Trophoblast cell (in vitro differentiated cells and primary cell): ENCODE results near the gene GPR15.
A peak's percentile ranks its signal among the peaks of the same experiment; 100 is the strongest.

Experiments
- DNase-seq, 2 donors: peaks; one replicate each; pipeline ENCODE4 v3.0.0-alpha.2; 2016
- H2AFZ ChIP-seq: 2 replicates; pipeline ENCODE4 v1.6.1; 2013; ENCODE audit warnings: low read length, moderate library complexity, mild to moderate bottlenecking; ENCODE audit not compliant: insufficient read depth, poor library complexity
- H2AK5ac ChIP-seq: 2 replicates; pipeline ENCODE4 v1.6.1; 2013; ENCODE audit warnings: mild to moderate bottlenecking, low read length
- H2BK120ac ChIP-seq: 2 replicates; pipeline ENCODE4 v1.6.1; 2013; ENCODE audit warnings: low read length, mild to moderate bottlenecking, moderate library complexity; ENCODE audit not compliant: insufficient read depth, poor library complexity
- H2BK12ac ChIP-seq: 2 replicates; pipeline ENCODE4 v1.6.1; 2013; ENCODE audit warnings: mild to moderate bottlenecking, low read length, moderate library complexity
- H2BK5ac ChIP-seq: 2 replicates; pipeline ENCODE4 v1.6.1; 2013; ENCODE audit warnings: low read length, low read depth, moderate library complexity, mild to moderate bottlenecking; ENCODE audit not compliant: poor library complexity
- H3K14ac ChIP-seq: 2 replicates; pipeline ENCODE4 v1.6.1; 2013; ENCODE audit warnings: mild to moderate bottlenecking, low read length
- H3K18ac ChIP-seq: 2 replicates; pipeline ENCODE4 v1.6.1; 2013; ENCODE audit warnings: mild to moderate bottlenecking, low read length
- H3K23ac ChIP-seq: 2 replicates; pipeline ENCODE4 v1.6.1; 2013; ENCODE audit warnings: low read length
- H3K27ac ChIP-seq: 2 replicates; pipeline ENCODE4 v1.5.1; 2013; ENCODE audit warnings: low read depth, mild to moderate bottlenecking, inconsistent platforms, low read length, moderate library complexity
- H3K27me3 ChIP-seq: 2 replicates; pipeline ENCODE4 v1.6.1; 2013; ENCODE audit warnings: inconsistent platforms, mild to moderate bottlenecking, low read length, moderate library complexity; ENCODE audit not compliant: insufficient read depth
- H3K36me3 ChIP-seq, 2 experiments: 1 replicate in 1 of 2; 2 replicates in 1 of 2; pipeline ENCODE4 v1.6.1; 2013; ENCODE audit warnings: low read length in 2 of 2, mild to moderate bottlenecking in 2 of 2, moderate library complexity in 1 of 2; ENCODE audit not compliant: insufficient read depth in 2 of 2, control insufficient read depth in 1 of 2
- H3K4ac ChIP-seq: 2 replicates; pipeline ENCODE4 v1.6.1; 2013; ENCODE audit warnings: low read depth, mild to moderate bottlenecking, low read length, moderate library complexity
- H3K4me1 ChIP-seq, 2 experiments: 1 replicate in 1 of 2; 2 replicates in 1 of 2; pipeline ENCODE4 v1.6.1; 2013; ENCODE audit warnings: low read length in 2 of 2, mild to moderate bottlenecking in 2 of 2, moderate library complexity in 1 of 2; ENCODE audit not compliant: insufficient read depth in 2 of 2, control insufficient read depth in 1 of 2
- H3K4me2 ChIP-seq: 2 replicates; pipeline ENCODE4 v1.6.1; 2013; ENCODE audit warnings: inconsistent platforms, mild to moderate bottlenecking, low read length, moderate library complexity
- H3K4me3 ChIP-seq: 2 replicates; pipeline ENCODE4 v1.5.1; 2013; ENCODE audit warnings: mild to moderate bottlenecking, low read depth, low read length, inconsistent platforms
- H3K79me1 ChIP-seq: one replicate; pipeline ENCODE4 v1.6.1; 2013; ENCODE audit warnings: low read length
- H3K79me2 ChIP-seq: 2 replicates; pipeline ENCODE4 v1.6.1; 2013; ENCODE audit warnings: low read length, mild to moderate bottlenecking; ENCODE audit not compliant: control insufficient read depth, insufficient read depth, poor library complexity
- H3K9ac ChIP-seq: 2 replicates; pipeline ENCODE4 v1.6.1; 2013; ENCODE audit warnings: mild to moderate bottlenecking, low read length
- H3K9me3 ChIP-seq: 2 replicates; pipeline ENCODE4 v1.6.1; 2013; ENCODE audit warnings: low read depth, mild to moderate bottlenecking, control low read depth, inconsistent platforms, low read length; ENCODE audit not compliant: insufficient read depth
- H4K12ac ChIP-seq: 2 replicates; pipeline ENCODE4 v1.6.1; 2013; ENCODE audit warnings: low read depth, mild to moderate bottlenecking, low read length, moderate library complexity
- H4K8ac ChIP-seq: 2 replicates; pipeline ENCODE4 v1.6.1; 2013; ENCODE audit warnings: low read depth, mild to moderate bottlenecking, low read length, moderate library complexity
- H4K91ac ChIP-seq: one replicate; pipeline ENCODE4 v1.6.1; 2013; ENCODE audit warnings: low read depth, mild to moderate bottlenecking, low read length, moderate library complexity
- WGBS: extraction: QIAGEN DNeasy Blood & Tissue Kit; methylation state at CpG from one replicate; pipeline ENCODE4 v1.1.7; 2013; ENCODE audit warnings: missing lambda C conversion rate; ENCODE audit not compliant: insufficient read length, insufficient coverage; ENCODE audit errors: extremely low coverage; 5-methylcytosine and 5-hydroxymethylcytosine counted together

GPR15 gene

GRCh38 chr3:98553753-98554152 lies 22.0 kb downstream of the GPR15 start:
- Histone ChIP-seq H2BK12ac (no peak overlapping the region), H3K9ac (no peak overlapping the region), H3K18ac (no peak overlapping the region), H4K8ac (no peak overlapping the region), H3K27me3 (no peaks in the 10 kb centered on the region), H2AK5ac (no peak overlapping the region), H3K23ac (no peak overlapping the region), H3K9me3 (no peaks in the 10 kb centered on the region), H2BK120ac (no peak overlapping the region), H3K14ac (no peak overlapping the region), H3K4me3 (no peak overlapping the region), H2AFZ (no peak overlapping the region), H2BK5ac (no peak overlapping the region), H4K91ac (no peak overlapping the region), H3K4me2 (no peak overlapping the region), H4K12ac (no peak overlapping the region), H3K4me1 (no peaks in the 10 kb centered on the region), H3K27ac (no peak overlapping the region), H3K79me1 (no peaks in the 10 kb centered on the region), H3K79me2 (no peaks in the 10 kb centered on the region), H3K4ac (no peak overlapping the region), H3K36me3 (no peaks in the 10 kb centered on the region)
- DNase-seq: no peak
- no CpG with 5 or more reads among the region's 2 CpGs for WGBS

- no peak overlapping the region for H3K4me3 ChIP-seq
- no CpG with 5 or more reads among the region's 2 CpGs for WGBS
- no peak overlapping the region for H3K9ac ChIP-seq
- H3K4me1 ChIP-seq: no peaks in the 10 kb centered on the region
- no peak overlapping the region for H3K18ac ChIP-seq
- H3K23ac ChIP-seq: no peak overlapping the region
- H4K91ac ChIP-seq: no peak overlapping the region
- no peak overlapping the region for H3K4me2 ChIP-seq
- H3K79me2 ChIP-seq: no peaks in the 10 kb centered on the region
- no peak overlapping the region for H2BK12ac ChIP-seq
- no peak overlapping the region for H4K12ac ChIP-seq
- DNase-seq: peak in 1 of 2 donors; percentile 26
- no peak overlapping the region for H3K27ac ChIP-seq
- H3K36me3 ChIP-seq: no peaks in the 10 kb centered on the region
- no peak overlapping the region for H4K8ac ChIP-seq
- H2BK120ac ChIP-seq: no peak overlapping the region
- H3K79me1 ChIP-seq: no peaks in the 10 kb centered on the region
- no peaks in the 10 kb centered on the region for H3K27me3 ChIP-seq
- H2AK5ac ChIP-seq: no peak overlapping the region
- H3K9me3 ChIP-seq: no peaks in the 10 kb centered on the region
- H3K14ac ChIP-seq: no peak overlapping the region
- no peak overlapping the region for H3K4ac ChIP-seq
- no peak overlapping the region for H2AFZ ChIP-seq
- H2BK5ac ChIP-seq: no peak overlapping the region
These were observed 22.8 kb downstream of the GPR15 start for GRCh38 chr3:98554580-98554979.

GRCh38 chr3:98555025-98555379 lies 23.2 kb downstream of the GPR15 start:
- Histone ChIP-seq H3K4me2 (no peak overlapping the region), H2AK5ac (no peak overlapping the region), H2BK5ac (no peak overlapping the region), H2BK120ac (no peak overlapping the region), H3K79me1 (no peaks in the 10 kb centered on the region), H2AFZ (no peak overlapping the region), H3K4ac (no peak overlapping the region), H3K9me3 (no peaks in the 10 kb centered on the region), H3K36me3 (no peaks in the 10 kb centered on the region), H3K4me3 (no peak overlapping the region), H3K4me1 (no peaks in the 10 kb centered on the region), H3K27ac (no peak overlapping the region), H4K91ac (no peak overlapping the region), H2BK12ac (no peak overlapping the region), H3K9ac (no peak overlapping the region), H3K23ac (no peak overlapping the region), H3K18ac (no peak overlapping the region), H3K27me3 (no peaks in the 10 kb centered on the region), H4K12ac (no peak overlapping the region), H3K79me2 (no peaks in the 10 kb centered on the region), H3K14ac (no peak overlapping the region), H4K8ac (no peak overlapping the region)
- no peak for DNase-seq
- no CpG with 5 or more reads among the region's 4 CpGs for WGBS

GRCh38 chr3:98556164-98557130 lies 24.7 kb downstream of the GPR15 start:
- H3K18ac ChIP-seq: no peak overlapping the region
- no peak overlapping the region for H2BK120ac ChIP-seq
- no peak overlapping the region for H2BK5ac ChIP-seq
- no peaks in the 10 kb centered on the region for H3K27me3 ChIP-seq
- no peak overlapping the region for H4K12ac ChIP-seq
- DNase-seq: no peak
- no peaks in the 10 kb centered on the region for H3K9me3 ChIP-seq
- no peaks in the 10 kb centered on the region for H3K79me2 ChIP-seq
- H3K79me1 ChIP-seq: no peaks in the 10 kb centered on the region
- no peak overlapping the region for H3K14ac ChIP-seq
- no CpG with 5 or more reads among the region's 7 CpGs for WGBS
- no peak overlapping the region for H2BK12ac ChIP-seq
- no peak overlapping the region for H3K27ac ChIP-seq
- H4K91ac ChIP-seq: no peak overlapping the region
- no peak overlapping the region for H2AFZ ChIP-seq
- H3K4me3 ChIP-seq: no peak overlapping the region
- no peaks in the 10 kb centered on the region for H3K36me3 ChIP-seq
- no peak overlapping the region for H3K4me2 ChIP-seq
- H3K4ac ChIP-seq: no peak overlapping the region
- no peak overlapping the region for H3K23ac ChIP-seq
- H3K9ac ChIP-seq: no peak overlapping the region
- H2AK5ac ChIP-seq: no peak overlapping the region
- H4K8ac ChIP-seq: no peak overlapping the region
- no peaks in the 10 kb centered on the region for H3K4me1 ChIP-seq
